NCI-H345 (cell line): Measurements from ENCODE around the gene RNLS.

Experiments used
- DNase-seq: peaks from one replicate; lab custom pipeline; 2025; lab: John Stamatoyannopoulos, UW

The RNLS gene

DNA sequence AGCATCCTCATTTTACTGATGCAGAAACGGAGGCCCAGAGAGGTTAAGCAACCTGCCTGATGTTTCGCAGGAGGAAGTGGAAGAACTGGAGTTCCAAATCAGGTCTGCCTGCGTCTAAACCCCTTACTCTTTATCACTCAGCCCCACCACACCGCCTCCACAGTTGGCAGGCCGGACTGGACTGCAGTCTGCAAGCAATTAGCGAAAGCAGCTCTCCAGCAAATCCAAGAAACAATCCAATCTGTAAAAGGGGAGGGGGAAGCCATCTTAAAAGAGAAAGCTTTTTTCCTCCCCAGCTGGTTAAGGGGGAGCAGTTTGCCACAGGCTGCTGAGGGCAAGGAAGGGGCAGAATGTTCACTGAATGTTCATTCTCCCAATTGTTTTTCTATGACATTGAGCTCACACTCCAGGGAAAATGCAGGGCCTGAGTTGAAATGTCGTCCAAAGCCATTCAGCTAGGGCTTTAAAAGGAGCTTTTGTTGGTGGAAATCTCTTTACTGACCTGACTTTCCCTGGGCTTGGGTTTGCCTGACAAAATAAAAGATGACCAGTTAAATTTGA lies 350.1 kb downstream of the RNLS start:
- DNase-seq: no peak

DNA sequence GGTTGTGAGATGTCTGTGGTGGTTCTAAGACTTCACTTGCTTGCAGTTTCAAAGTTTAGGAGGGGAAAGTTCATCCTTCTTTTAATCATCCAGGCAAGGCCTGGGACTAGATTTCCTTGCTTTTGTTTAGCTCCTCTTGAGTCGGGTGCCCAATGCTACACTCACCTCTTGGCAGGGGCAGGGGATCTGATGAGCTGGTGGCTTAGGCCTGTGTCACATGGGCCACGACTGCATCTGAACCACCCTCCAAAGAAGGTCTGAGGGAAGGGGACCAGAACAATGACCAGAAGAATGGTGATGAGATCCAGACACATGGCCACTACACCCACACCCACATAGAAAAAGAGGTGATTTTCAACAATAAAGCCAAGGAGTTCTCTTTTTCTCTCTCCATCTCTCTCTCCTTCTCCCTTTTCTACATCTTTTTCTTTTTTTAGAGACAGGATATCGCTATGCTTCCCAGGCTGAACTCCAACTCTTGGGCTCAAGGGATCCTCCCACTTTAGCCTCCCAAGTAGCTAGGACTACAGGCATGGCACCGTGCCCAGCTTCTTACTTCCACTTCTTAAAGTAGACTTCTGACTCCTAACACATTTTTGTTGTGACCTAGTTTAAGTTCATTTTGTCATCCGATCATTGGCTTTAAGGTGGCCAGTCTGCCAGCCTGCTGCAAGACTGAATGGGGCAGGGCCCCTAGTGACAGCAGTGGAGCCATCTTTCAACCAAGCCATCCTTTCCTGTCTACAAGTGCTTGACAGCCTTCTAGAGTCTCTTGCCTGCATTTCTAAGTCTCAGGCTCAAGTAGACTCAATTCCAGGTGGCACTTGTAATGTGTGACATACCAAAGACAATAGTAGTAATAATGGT lies 350.9 kb downstream of the RNLS start:
- DNase-seq: no peak

DNA sequence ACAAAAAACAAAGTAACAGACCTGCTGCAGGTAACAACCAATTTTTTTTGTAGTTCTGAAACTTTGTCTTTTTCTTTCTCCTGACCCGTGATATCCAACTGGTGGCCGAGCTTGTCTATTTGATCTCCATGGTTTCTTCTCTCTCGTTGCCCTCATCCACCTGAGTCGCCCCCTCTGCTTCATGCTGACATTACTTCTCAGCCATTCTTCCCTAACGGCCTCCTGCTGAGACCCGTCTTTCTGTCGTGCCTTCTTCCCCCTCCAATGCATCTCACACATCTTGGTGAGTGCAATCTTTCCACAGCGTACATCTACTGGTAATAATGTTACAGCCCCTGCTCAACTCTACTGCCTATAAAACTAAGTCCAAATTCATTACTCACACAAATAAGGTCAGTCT lies 352.9 kb downstream of the RNLS start:
- no peak for DNase-seq

DNA sequence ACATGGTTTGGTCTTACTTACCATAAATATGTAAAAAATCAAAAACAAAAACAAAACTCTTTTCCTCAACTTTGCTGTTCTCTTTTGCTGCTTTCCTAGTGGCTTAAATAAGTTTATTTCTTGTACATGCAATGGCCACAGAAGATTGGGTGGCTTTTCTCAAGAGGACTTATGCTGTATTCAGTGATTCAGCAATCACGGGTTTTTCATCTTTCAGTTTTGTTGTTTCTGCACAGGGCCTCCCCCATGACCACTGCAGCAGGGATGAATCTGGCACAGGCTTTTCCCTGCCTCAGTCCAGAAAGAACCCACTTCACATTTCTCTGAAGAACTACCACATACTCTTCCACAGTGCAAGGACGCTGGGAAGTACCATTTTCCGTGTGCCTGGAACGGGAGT lies 355.0 kb downstream of the RNLS start:
- no peak for DNase-seq

GRCh38 chr10:88227342-88228018 lies 355.6 kb downstream of the RNLS start:
- no peak for DNase-seq

- no peak for DNase-seq
These were observed 356.2 kb downstream of the RNLS start for GRCh38 chr10:88226891-88227290.

- DNase-seq: no peak
These were observed 357.0 kb downstream of the RNLS start for GRCh38 chr10:88226071-88226659.
